Keratinocyte (primary cell): ENCODE results near the gene CDK14.

Experiments
- EZH2 ChIP-seq: IDR thresholded peaks from one replicate; pipeline ENCODE4 v1.6.1; 2012; ENCODE audit warnings: inconsistent platforms, mild to moderate bottlenecking, low read length, moderate library complexity
- TF ChIP-seq, protein P1 (sequence below), 3 experiments: IDR thresholded peaks in 1 of 3; conservative IDR thresholded peaks in 1 of 3; optimal IDR thresholded peaks in 1 of 3; 2 replicates in 2 of 3; 3 replicates in 1 of 3; pipeline versions ENCODE3 to v1.5.1; 2011; ENCODE audit warnings: low read length in 3 of 3, mild to moderate bottlenecking in 3 of 3, moderate library complexity in 2 of 3, control low read depth in 1 of 3, inconsistent platforms in 1 of 3; ENCODE audit not compliant: insufficient read depth in 2 of 3; ENCODE audit errors: extremely low read depth in 1 of 3

- TF ChIP-seq EZH2: no peak
- TF ChIP-seq, protein P1, sequence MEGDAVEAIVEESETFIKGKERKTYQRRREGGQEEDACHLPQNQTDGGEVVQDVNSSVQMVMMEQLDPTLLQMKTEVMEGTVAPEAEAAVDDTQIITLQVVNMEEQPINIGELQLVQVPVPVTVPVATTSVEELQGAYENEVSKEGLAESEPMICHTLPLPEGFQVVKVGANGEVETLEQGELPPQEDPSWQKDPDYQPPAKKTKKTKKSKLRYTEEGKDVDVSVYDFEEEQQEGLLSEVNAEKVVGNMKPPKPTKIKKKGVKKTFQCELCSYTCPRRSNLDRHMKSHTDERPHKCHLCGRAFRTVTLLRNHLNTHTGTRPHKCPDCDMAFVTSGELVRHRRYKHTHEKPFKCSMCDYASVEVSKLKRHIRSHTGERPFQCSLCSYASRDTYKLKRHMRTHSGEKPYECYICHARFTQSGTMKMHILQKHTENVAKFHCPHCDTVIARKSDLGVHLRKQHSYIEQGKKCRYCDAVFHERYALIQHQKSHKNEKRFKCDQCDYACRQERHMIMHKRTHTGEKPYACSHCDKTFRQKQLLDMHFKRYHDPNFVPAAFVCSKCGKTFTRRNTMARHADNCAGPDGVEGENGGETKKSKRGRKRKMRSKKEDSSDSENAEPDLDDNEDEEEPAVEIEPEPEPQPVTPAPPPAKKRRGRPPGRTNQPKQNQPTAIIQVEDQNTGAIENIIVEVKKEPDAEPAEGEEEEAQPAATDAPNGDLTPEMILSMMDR (optimal IDR thresholded peaks at IDR 0.05 in 1 of 3, IDR thresholded peaks at IDR 0.05 in 1 of 3, conservative IDR thresholded peaks at IDR 0.05 in 1 of 3; ENCODE audit: extremely low read depth in 1 of 3, insufficient read depth in 2 of 3, low read length in 3 of 3): no peak
Observed at GRCh38 chr7:91135703-91136430, 539.7 kb downstream of the CDK14 start.
